Measurements from ENCODE around the gene PLA1A. TPM values are rescaled to one million over a fixed set of nuclear protein-coding genes. Genes with fewer than 3 reads are reported as not detected.

Gene PLA1A
- total RNA-seq, 1 donor from 2014 or later, result not detected

- DNase-seq (ENCODE audit: low spot score in 2 of 2, unreplicated experiment in 2 of 2), result no peak
- H3K4me3 Mint-ChIP-seq, result no peak overlapping the region
- H3K27ac Mint-ChIP-seq, result no peak overlapping the region
- no peaks in the 10 kb centered on the region for H3K36me3 Mint-ChIP-seq
- H3K9me3 Mint-ChIP-seq, result no peaks in the 10 kb centered on the region
- H3K27me3 Mint-ChIP-seq (ENCODE audit: low read depth), result no peaks in the 10 kb centered on the region
- peaks cover 20% of the 10 kb centered on the region for H3K4me1 Mint-ChIP-seq
- TF ChIP-seq, protein P1, sequence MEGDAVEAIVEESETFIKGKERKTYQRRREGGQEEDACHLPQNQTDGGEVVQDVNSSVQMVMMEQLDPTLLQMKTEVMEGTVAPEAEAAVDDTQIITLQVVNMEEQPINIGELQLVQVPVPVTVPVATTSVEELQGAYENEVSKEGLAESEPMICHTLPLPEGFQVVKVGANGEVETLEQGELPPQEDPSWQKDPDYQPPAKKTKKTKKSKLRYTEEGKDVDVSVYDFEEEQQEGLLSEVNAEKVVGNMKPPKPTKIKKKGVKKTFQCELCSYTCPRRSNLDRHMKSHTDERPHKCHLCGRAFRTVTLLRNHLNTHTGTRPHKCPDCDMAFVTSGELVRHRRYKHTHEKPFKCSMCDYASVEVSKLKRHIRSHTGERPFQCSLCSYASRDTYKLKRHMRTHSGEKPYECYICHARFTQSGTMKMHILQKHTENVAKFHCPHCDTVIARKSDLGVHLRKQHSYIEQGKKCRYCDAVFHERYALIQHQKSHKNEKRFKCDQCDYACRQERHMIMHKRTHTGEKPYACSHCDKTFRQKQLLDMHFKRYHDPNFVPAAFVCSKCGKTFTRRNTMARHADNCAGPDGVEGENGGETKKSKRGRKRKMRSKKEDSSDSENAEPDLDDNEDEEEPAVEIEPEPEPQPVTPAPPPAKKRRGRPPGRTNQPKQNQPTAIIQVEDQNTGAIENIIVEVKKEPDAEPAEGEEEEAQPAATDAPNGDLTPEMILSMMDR (IDR thresholded peaks at IDR 0.05; ENCODE audit: unreplicated experiment), result no peak
Measured at GRCh38 chr3:119601154-119601553, 3.5 kb downstream of the PLA1A start.

DNA sequence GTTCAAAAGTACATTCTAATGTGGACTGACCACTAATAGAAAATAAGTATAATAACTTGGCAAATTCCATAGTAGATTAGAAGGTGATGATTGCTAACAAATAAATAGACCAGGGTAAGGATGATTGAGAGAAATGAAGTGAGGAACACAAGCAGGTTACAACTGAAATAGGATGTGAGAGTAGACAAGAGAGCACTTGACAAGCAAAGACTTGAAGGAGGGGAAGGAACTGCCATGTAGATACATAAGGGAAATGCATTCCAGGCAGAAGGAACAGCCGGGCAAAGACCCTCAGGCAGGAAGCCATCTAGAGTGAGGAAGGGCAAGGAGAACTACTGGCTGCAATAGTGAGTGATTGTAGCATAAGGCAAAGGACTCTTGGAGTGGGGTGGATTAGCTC lies 5.0 kb downstream of the PLA1A start:
- no peak overlapping the region for H3K27ac Mint-ChIP-seq

DNA sequence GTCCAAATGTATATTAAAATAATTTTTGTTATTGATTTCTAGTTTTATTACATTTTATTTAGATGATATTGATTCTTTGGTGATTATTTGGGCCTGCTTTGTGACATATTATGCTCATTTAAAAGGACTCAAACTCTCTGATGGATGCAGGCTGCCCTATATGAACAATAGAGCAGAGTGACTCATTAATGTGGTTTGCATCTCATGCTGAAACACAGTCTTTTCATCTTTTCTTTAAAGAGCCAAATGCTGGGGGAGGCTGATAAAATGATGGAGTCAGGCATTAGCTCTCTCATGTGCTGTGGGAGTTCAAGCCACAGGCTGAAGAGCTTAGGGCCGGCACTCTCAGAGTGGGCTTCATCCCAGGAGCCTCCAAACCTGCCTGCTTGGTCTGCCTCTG lies 7.2 kb downstream of the PLA1A start:
- Mint-ChIP-seq H3K27ac (no peak overlapping the region), H3K36me3 (no peaks in the 10 kb centered on the region), H3K27me3 (ENCODE audit: low read depth) (no peaks in the 10 kb centered on the region), H3K9me3 (no peaks in the 10 kb centered on the region), H3K4me3 (no peak overlapping the region), H3K4me1 (peaks cover 18% of the 10 kb centered on the region)
- TF ChIP-seq, protein P1 (IDR thresholded peaks at IDR 0.05; ENCODE audit: unreplicated experiment), result no peak
- DNase-seq (ENCODE audit: low spot score in 2 of 2, unreplicated experiment in 2 of 2), result no peak

More for the DNA sequence above, 5.0 kb downstream of the PLA1A start:
- Mint-ChIP-seq H3K27me3 (ENCODE audit: low read depth) (no peaks in the 10 kb centered on the region), H3K9me3 (no peaks in the 10 kb centered on the region), H3K4me1 (peaks cover 20% of the 10 kb centered on the region), H3K4me3 (no peak overlapping the region), H3K36me3 (no peaks in the 10 kb centered on the region)
- TF ChIP-seq, protein P1 (IDR thresholded peaks at IDR 0.05; ENCODE audit: unreplicated experiment), result no peak
- no peak for DNase-seq (ENCODE audit: low spot score in 2 of 2, unreplicated experiment in 2 of 2)

- Mint-ChIP-seq H3K27me3 (ENCODE audit: low read depth) (no peaks in the 10 kb centered on the region), H3K27ac (no peak overlapping the region), H3K4me3 (no peak overlapping the region), H3K9me3 (peaks cover 4% of the 10 kb centered on the region), H3K4me1 (peaks cover 4% of the 10 kb centered on the region), H3K36me3 (no peaks in the 10 kb centered on the region)
- TF ChIP-seq, protein P1 (IDR thresholded peaks at IDR 0.05; ENCODE audit: unreplicated experiment), result no peak
- no peak for DNase-seq (ENCODE audit: low spot score in 2 of 2, unreplicated experiment in 2 of 2)
Measured at GRCh38 chr3:119608405-119609000, 10.8 kb downstream of the PLA1A start.

- TF ChIP-seq, protein P1 (IDR thresholded peaks at IDR 0.05; ENCODE audit: unreplicated experiment), result no peak
- Mint-ChIP-seq H3K27me3 (ENCODE audit: low read depth) (no peaks in the 10 kb centered on the region), H3K9me3 (peaks cover 4% of the 10 kb centered on the region), H3K36me3 (no peaks in the 10 kb centered on the region), H3K27ac (no peak overlapping the region), H3K4me1 (peaks cover 4% of the 10 kb centered on the region), H3K4me3 (no peak overlapping the region)
- no peak for DNase-seq (ENCODE audit: low spot score in 2 of 2, unreplicated experiment in 2 of 2)
Measured at GRCh38 chr3:119609301-119609700, 11.6 kb downstream of the PLA1A start.

DNA sequence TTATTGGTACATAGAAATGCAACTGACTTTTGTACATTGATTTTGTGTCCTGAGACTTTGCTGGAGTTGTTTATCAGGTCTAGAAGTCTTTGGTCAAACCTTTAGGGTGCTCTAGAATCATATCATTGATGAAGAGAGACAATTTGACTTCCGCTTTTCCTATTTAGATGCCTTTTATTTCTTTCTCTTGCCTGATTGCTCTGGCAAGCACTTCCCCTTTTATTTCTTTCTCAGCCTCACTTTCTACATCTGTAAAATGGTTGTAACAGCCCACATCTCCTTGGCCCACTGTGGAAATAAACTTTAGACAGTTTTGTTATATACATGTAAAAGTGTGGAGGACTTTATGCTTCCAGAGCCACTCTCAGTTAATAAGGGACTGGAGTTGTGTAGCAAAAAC lies 14.0 kb downstream of the PLA1A start:
- H3K36me3 Mint-ChIP-seq, result no peaks in the 10 kb centered on the region
- H3K27ac Mint-ChIP-seq, result no peak overlapping the region
- no peak for DNase-seq (ENCODE audit: low spot score in 2 of 2, unreplicated experiment in 2 of 2)
- no peaks in the 10 kb centered on the region for H3K27me3 Mint-ChIP-seq (ENCODE audit: low read depth)
- peaks cover 4% of the 10 kb centered on the region for H3K9me3 Mint-ChIP-seq
- TF ChIP-seq, protein P1 (IDR thresholded peaks at IDR 0.05; ENCODE audit: unreplicated experiment), result no peak
- H3K4me1 Mint-ChIP-seq, result peaks cover 4% of the 10 kb centered on the region
- H3K4me3 Mint-ChIP-seq, result no peak overlapping the region

All from mesothelial cell of epicardium (in vitro differentiated cells).